Lower leg skin (tissue), 3 donors: ENCODE measurements around the gene CFD.

ENCODE experiments used
- POLR2A ChIP-seq, 2 donors: fragments of 450-650 bp; IDR thresholded peaks; one replicate each; pipeline ENCODE4 v1.6.1; 2016 to 2017; ENCODE audit warnings: antibody characterized with exemption in 2 of 2, mild to moderate bottlenecking in 1 of 2, moderate library complexity in 1 of 2
- TF ChIP-seq, protein P1 (sequence below), 3 donors: fragments of 450-650 bp; IDR thresholded peaks; one replicate each; pipeline ENCODE4 v1.5.1; 2016; ENCODE audit warnings: antibody characterized with exemption in 3 of 3, mild to moderate bottlenecking in 3 of 3, moderate library complexity in 2 of 3

DNA sequence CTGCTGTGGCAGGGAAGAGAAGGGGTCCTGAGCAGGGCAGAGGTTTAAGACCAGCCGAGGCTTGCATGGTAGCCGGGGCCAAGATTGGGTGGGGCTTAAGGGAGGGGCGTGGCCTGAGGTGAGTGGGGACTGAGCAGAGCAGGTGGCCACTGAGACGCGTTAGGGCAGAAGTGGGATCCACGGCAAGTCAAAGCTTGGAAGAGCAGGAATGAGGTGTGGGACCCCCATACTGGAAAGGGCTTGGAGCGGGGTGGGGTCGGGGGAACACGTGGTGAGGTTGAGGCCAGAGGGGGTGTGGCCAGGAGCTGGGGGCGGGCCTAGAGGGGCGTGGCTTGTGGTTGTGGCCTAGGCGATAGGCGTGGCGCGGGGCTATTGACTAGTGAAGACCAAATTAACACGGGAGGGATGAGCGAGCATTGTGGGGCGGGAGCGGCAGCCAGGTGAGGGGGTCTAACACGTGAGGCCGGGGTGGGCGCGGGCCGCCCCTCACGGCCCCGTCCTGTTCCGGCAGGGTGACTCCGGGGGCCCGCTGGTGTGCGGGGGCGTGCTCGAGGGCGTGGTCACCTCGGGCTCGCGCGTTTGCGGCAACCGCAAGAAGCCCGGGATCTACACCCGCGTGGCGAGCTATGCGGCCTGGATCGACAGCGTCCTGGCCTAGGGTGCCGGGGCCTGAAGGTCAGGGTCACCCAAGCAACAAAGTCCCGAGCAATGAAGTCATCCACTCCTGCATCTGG, 3.3 kb downstream of the CFD start:
- TF ChIP-seq, protein P1, sequence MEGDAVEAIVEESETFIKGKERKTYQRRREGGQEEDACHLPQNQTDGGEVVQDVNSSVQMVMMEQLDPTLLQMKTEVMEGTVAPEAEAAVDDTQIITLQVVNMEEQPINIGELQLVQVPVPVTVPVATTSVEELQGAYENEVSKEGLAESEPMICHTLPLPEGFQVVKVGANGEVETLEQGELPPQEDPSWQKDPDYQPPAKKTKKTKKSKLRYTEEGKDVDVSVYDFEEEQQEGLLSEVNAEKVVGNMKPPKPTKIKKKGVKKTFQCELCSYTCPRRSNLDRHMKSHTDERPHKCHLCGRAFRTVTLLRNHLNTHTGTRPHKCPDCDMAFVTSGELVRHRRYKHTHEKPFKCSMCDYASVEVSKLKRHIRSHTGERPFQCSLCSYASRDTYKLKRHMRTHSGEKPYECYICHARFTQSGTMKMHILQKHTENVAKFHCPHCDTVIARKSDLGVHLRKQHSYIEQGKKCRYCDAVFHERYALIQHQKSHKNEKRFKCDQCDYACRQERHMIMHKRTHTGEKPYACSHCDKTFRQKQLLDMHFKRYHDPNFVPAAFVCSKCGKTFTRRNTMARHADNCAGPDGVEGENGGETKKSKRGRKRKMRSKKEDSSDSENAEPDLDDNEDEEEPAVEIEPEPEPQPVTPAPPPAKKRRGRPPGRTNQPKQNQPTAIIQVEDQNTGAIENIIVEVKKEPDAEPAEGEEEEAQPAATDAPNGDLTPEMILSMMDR (IDR thresholded peaks at IDR 0.05): no peak
- no peak for TF ChIP-seq POLR2A (IDR thresholded peaks at IDR 0.05)
